Endothelial cell of umbilical vein (primary cell): ENCODE results near the gene KRT17.

Source experiments
- EZH2 ChIP-seq: IDR thresholded peaks from 2 replicates; pipeline ENCODE4 v1.6.1; 2012; ENCODE audit warnings: borderline replicate concordance, low read depth, mild to moderate bottlenecking, moderate library complexity, low read length, inconsistent platforms; ENCODE audit not compliant: severe bottlenecking
- JUN ChIP-seq: IDR thresholded peaks from 2 replicates; pipeline ENCODE4 v1.6.1; 2011; ENCODE audit warnings: borderline replicate concordance, low read depth; ENCODE audit not compliant: insufficient read length, insufficient read depth
- MYC ChIP-seq: IDR thresholded peaks from one replicate; pipeline ENCODE4 v1.6.1; 2011; ENCODE audit warnings: mild to moderate bottlenecking, low read depth, low read length
- POLR2A ChIP-seq: IDR thresholded peaks from 2 replicates; pipeline ENCODE4 v1.6.1; 2012; ENCODE audit warnings: low read depth, mild to moderate bottlenecking, control low read depth, low read length
- POLR2AphosphoS5 ChIP-seq: IDR thresholded peaks from 2 replicates; pipeline ENCODE4 v1.6.1; 2012; ENCODE audit warnings: low read depth, mild to moderate bottlenecking, control low read depth, low read length, moderate library complexity; ENCODE audit not compliant: insufficient read depth
- TF ChIP-seq, protein P1 (sequence below), 2 donors: IDR thresholded peaks; 1 replicate in 1 of 2; 2 replicates in 1 of 2; pipeline ENCODE4 v1.5.1; 2011; ENCODE audit warnings: low read length in 2 of 2, mild to moderate bottlenecking in 2 of 2, moderate library complexity in 2 of 2, control low read depth in 1 of 2, inconsistent platforms in 1 of 2, low read depth in 1 of 2; ENCODE audit not compliant: insufficient read depth in 1 of 2; ENCODE audit errors: extremely low read depth in 1 of 2
- TF ChIP-seq, protein P2 (sequence below): IDR thresholded peaks from 2 replicates; pipeline ENCODE4 v1.6.1; 2011; ENCODE audit not compliant: insufficient read depth, insufficient read length

GRCh38 chr17:41653421-41653820 lies 29.0 kb upstream of the KRT17 start:
- TF ChIP-seq, protein P1, sequence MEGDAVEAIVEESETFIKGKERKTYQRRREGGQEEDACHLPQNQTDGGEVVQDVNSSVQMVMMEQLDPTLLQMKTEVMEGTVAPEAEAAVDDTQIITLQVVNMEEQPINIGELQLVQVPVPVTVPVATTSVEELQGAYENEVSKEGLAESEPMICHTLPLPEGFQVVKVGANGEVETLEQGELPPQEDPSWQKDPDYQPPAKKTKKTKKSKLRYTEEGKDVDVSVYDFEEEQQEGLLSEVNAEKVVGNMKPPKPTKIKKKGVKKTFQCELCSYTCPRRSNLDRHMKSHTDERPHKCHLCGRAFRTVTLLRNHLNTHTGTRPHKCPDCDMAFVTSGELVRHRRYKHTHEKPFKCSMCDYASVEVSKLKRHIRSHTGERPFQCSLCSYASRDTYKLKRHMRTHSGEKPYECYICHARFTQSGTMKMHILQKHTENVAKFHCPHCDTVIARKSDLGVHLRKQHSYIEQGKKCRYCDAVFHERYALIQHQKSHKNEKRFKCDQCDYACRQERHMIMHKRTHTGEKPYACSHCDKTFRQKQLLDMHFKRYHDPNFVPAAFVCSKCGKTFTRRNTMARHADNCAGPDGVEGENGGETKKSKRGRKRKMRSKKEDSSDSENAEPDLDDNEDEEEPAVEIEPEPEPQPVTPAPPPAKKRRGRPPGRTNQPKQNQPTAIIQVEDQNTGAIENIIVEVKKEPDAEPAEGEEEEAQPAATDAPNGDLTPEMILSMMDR (IDR thresholded peaks at IDR 0.05; ENCODE audit: extremely low read depth in 1 of 2, insufficient read depth in 1 of 2, low read depth in 1 of 2, low read length in 2 of 2), result no peak
- TF ChIP-seq EZH2 (no peak), POLR2A (no peak), POLR2AphosphoS5 (no peak), MYC (no peak), JUN (no peak)
- TF ChIP-seq, protein P2, sequence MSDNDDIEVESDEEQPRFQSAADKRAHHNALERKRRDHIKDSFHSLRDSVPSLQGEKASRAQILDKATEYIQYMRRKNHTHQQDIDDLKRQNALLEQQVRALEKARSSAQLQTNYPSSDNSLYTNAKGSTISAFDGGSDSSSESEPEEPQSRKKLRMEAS, result no peak
